HEK293 (cell line): ENCODE measurements around the gene SPTBN1.
A peak's percentile ranks its signal among the peaks of the same experiment; 100 is the strongest.

ENCODE experiments used
- CTCF ChIA-PET: fragments of 350-600 bp; formaldehyde crosslinking; extraction: SDS; loops from one replicate; lab custom pipeline; 2021; ENCODE audit warnings: antibody characterized with exemption; lab: Yijun Ruan, JAX
- POLR2A ChIA-PET: fragments of 300-600 bp; formaldehyde crosslinking; extraction: SDS; loops from one replicate; lab custom pipeline; 2020; ENCODE audit warnings: antibody characterized with exemption, inconsistent platforms; lab: Yijun Ruan, JAX
- H3K27ac ChIP-seq: fragments of 200-500 bp; sonication (Bioruptor generic); 2 replicates; pipeline ENCODE4 v1.5.1; 2014; ENCODE audit warnings: low read depth, low read length, control low read depth, inconsistent platforms; ENCODE audit errors: extremely low read depth
- H3K36me3 ChIP-seq, 2 experiments: fragments of 200-500 bp in 1 of 2; sonication (Bioruptor generic) in 1 of 2; 1 replicate in 1 of 2; 2 replicates in 1 of 2; pipeline ENCODE4 v1.5.1; 2014 to 2017; ENCODE audit warnings: inconsistent platforms in 2 of 2, low read length in 2 of 2; ENCODE audit not compliant: control insufficient read depth in 2 of 2, insufficient read depth in 1 of 2
- H3K4me1 ChIP-seq: fragments of 200-500 bp; sonication (Bioruptor generic); 2 replicates; pipeline ENCODE4 v1.5.1; 2014; ENCODE audit warnings: mild to moderate bottlenecking, low read length, inconsistent platforms; ENCODE audit not compliant: control insufficient read depth, insufficient read depth
- H3K4me3 ChIP-seq: 2 replicates; pipeline ENCODE4 v1.5.1; 2011; ENCODE audit warnings: low read depth, mild to moderate bottlenecking, control low read depth, low read length, moderate library complexity
- H3K9me3 ChIP-seq: fragments of 200-500 bp; sonication (Bioruptor generic); 2 replicates; pipeline ENCODE4 v1.5.1; 2014; ENCODE audit warnings: low read depth, low read length, inconsistent platforms; ENCODE audit not compliant: control insufficient read depth, insufficient read depth
- PRDM10 ChIP-seq: fragments of 450-650 bp; formaldehyde crosslinking; IDR thresholded peaks from 2 replicates; pipeline ENCODE4 v1.5.1; 2016; ENCODE audit warnings: missing biosample characterization, missing genetic modification characterization
- PRDM6 ChIP-seq: fragments of 450-650 bp; formaldehyde crosslinking; IDR thresholded peaks from 2 replicates; pipeline ENCODE4 v1.5.1; 2017; ENCODE audit warnings: missing biosample characterization, missing genetic modification characterization
- SP2 ChIP-seq: fragments of 450-650 bp; formaldehyde crosslinking; IDR thresholded peaks from 2 replicates; pipeline ENCODE4 v1.5.1; 2016; ENCODE audit warnings: missing biosample characterization, missing genetic modification characterization
- SP7 ChIP-seq: fragments of 450-650 bp; formaldehyde crosslinking; IDR thresholded peaks from 2 replicates; pipeline ENCODE4 v1.5.1; 2016; ENCODE audit warnings: missing biosample characterization, missing genetic modification characterization
- ZBTB8A ChIP-seq: fragments of 450-650 bp; formaldehyde crosslinking; IDR thresholded peaks from 2 replicates; pipeline ENCODE4 v1.5.1; 2016; ENCODE audit warnings: missing biosample characterization, missing genetic modification characterization
- ZFHX2 ChIP-seq: fragments of 450-650 bp; formaldehyde crosslinking; conservative IDR thresholded peaks from 2 replicates; pipeline ENCODE4 v1.5.1; 2016; ENCODE audit warnings: missing biosample characterization, missing genetic modification characterization
- ZFP3 ChIP-seq: fragments of 450-650 bp; formaldehyde crosslinking; IDR thresholded peaks from 2 replicates; pipeline ENCODE4 v1.5.1; 2016; ENCODE audit warnings: low read depth, missing biosample characterization, missing genetic modification characterization
- ZIC2 ChIP-seq: fragments of 450-650 bp; formaldehyde crosslinking; IDR thresholded peaks from 2 replicates; pipeline ENCODE4 v1.5.1; 2016; ENCODE audit warnings: missing biosample characterization, missing genetic modification characterization
- ZNF121 ChIP-seq: fragments of 450-650 bp; formaldehyde crosslinking; IDR thresholded peaks from 2 replicates; pipeline ENCODE4 v1.5.1; 2016; ENCODE audit warnings: missing biosample characterization, missing genetic modification characterization
- ZNF214 ChIP-seq: fragments of 450-650 bp; formaldehyde crosslinking; IDR thresholded peaks from 2 replicates; pipeline ENCODE4 v1.5.1; 2017; ENCODE audit warnings: missing biosample characterization, mild to moderate bottlenecking, missing genetic modification characterization, borderline replicate concordance
- ZNF416 ChIP-seq: fragments of 450-650 bp; formaldehyde crosslinking; IDR thresholded peaks from 2 replicates; pipeline ENCODE4 v1.5.1; 2016; ENCODE audit warnings: missing biosample characterization, missing genetic modification characterization
- ZNF449 ChIP-seq: fragments of 450-650 bp; formaldehyde crosslinking; IDR thresholded peaks from 2 replicates; pipeline ENCODE4 v1.5.1; 2017; ENCODE audit warnings: missing biosample characterization, mild to moderate bottlenecking, missing genetic modification characterization, moderate library complexity
- ZXDB ChIP-seq: fragments of 450-650 bp; formaldehyde crosslinking; IDR thresholded peaks from 2 replicates; pipeline ENCODE4 v1.5.1; 2016; ENCODE audit warnings: missing biosample characterization, missing genetic modification characterization

Gene SPTBN1

GRCh38 chr2:54541995-54542394, 85.9 kb downstream of the SPTBN1 start:
- peaks cover 10% of the 10 kb centered on the region; the same call in 1 of the 2 replicates for H3K4me1 ChIP-seq
- CTCF ChIA-PET: no interaction called here
- TF ChIP-seq SP2 (tag by site-specific recombination): no peak
- TF ChIP-seq ZNF449 (tag by site-specific recombination): no peak
- TF ChIP-seq ZBTB8A: no peak
- TF ChIP-seq ZFP3 (tag by site-specific recombination): no peak
- H3K9me3 ChIP-seq: no peaks in the 10 kb centered on the region
- H3K4me3 ChIP-seq: no peak overlapping the region
- H3K27ac ChIP-seq: no peak overlapping the region
- H3K36me3 ChIP-seq: no peaks in the 10 kb centered on the region
- POLR2A ChIA-PET: no interaction called here

- Histone ChIP-seq H3K4me3 (no peak overlapping the region), H3K9me3 (no peaks in the 10 kb centered on the region), H3K4me1 (peaks cover 11% of the 10 kb centered on the region; the same call in 1 of the 2 replicates), H3K27ac (no peak overlapping the region), H3K36me3 (no peaks in the 10 kb centered on the region)
- no peak for TF ChIP-seq ZIC2 (tag by site-specific recombination)
- POLR2A ChIA-PET: no interaction called here
- CTCF ChIA-PET: no interaction called here
These were observed 87.7 kb downstream of the SPTBN1 start for GRCh38 chr2:54543733-54544396.

GRCh38 chr2:54545702-54546450, 89.7 kb downstream of the SPTBN1 start:
- H3K27ac ChIP-seq: no peak overlapping the region
- no peaks in the 10 kb centered on the region for H3K36me3 ChIP-seq
- no peaks in the 10 kb centered on the region for H3K9me3 ChIP-seq
- TF ChIP-seq ZNF416 (tag by site-specific recombination) (no peak), ZXDB (tag by site-specific recombination) (no peak), SP7 (tag by site-specific recombination) (peak; percentile 33; the same call in 1 of the 2 replicates), ZNF214 (no peak), ZFHX2 (tag by site-specific recombination) (no peak)
- ChIA-PET POLR2A (no interaction called here), CTCF (interaction anchor here (0.7 kb wide), 1 partner anchor 22 kb away, joined by 4 read pairs; no protein-coding TSS in a partner anchor)
- peaks cover 11% of the 10 kb centered on the region; the same call in 1 of the 2 replicates for H3K4me1 ChIP-seq
- H3K4me3 ChIP-seq: no peak overlapping the region

GRCh38 chr2:54546518-54546917, 90.4 kb downstream of the SPTBN1 start:
- no peaks in the 10 kb centered on the region for H3K9me3 ChIP-seq
- 0 out of 2 replicates have a peak, but pooled peaks have one; percentile 40 for TF ChIP-seq PRDM10 (tag by site-specific recombination)
- no peak for TF ChIP-seq ZNF121 (tag by site-specific recombination)
- TF ChIP-seq PRDM6: 0 out of 2 replicates have a peak, but pooled peaks have one; percentile 2
- H3K27ac ChIP-seq: no peak overlapping the region
- H3K4me1 ChIP-seq: peaks cover 11% of the 10 kb centered on the region; the same call in 1 of the 2 replicates
- ChIA-PET CTCF (interaction anchor here (0.6 to 1.3 kb wide), 3 partner anchors 16 to 439 kb away, joined by 3 to 4 read pairs (median 3); no protein-coding TSS in a partner anchor), POLR2A (interaction anchor here (0.7 kb wide), 1 partner anchor 243 kb away, joined by 3 read pairs; no protein-coding TSS in a partner anchor)
- no peaks in the 10 kb centered on the region for H3K36me3 ChIP-seq
- no peak overlapping the region for H3K4me3 ChIP-seq
